ENCODE measurements around the gene SIK3.

The SIK3 gene

GRCh38 chr11:117095284-117096161 lies 2.7 kb downstream of the SIK3 start:
- Mint-ChIP-seq H3K27me3 (no peaks in the 10 kb centered on the region), H3K36me3 (peaks cover 14% of the 10 kb centered on the region), H3K4me1 (peaks cover 77% of the 10 kb centered on the region), H3K27ac (peak overlapping the region; percentile 96), H3K9me3 (peaks cover 4% of the 10 kb centered on the region), H3K4me3 (peak overlapping the region; percentile 92)
- ATAC-seq = no peak

GRCh38 chr11:117094776-117095175 lies 3.5 kb downstream of the SIK3 start:
- H3K4me3 Mint-ChIP-seq = no peak overlapping the region

GRCh38 chr11:117092951-117093590 lies 5.2 kb downstream of the SIK3 start:
- peaks cover 82% of the 10 kb centered on the region for H3K4me1 Mint-ChIP-seq
- H3K4me3 Mint-ChIP-seq = peak overlapping the region; percentile 51
- H3K9me3 Mint-ChIP-seq = peaks cover 4% of the 10 kb centered on the region
- peak overlapping the region; percentile 65 for H3K27ac Mint-ChIP-seq
- no peak for ATAC-seq
- peaks cover 14% of the 10 kb centered on the region for H3K36me3 Mint-ChIP-seq
- H3K27me3 Mint-ChIP-seq = no peaks in the 10 kb centered on the region

More at GRCh38 chr11:117094776-117095175, 3.5 kb downstream of the SIK3 start:
- Mint-ChIP-seq H3K4me1 (peaks cover 85% of the 10 kb centered on the region), H3K27ac (peak overlapping the region; percentile 96), H3K9me3 (peaks cover 4% of the 10 kb centered on the region), H3K36me3 (peaks cover 14% of the 10 kb centered on the region), H3K27me3 (no peaks in the 10 kb centered on the region)
- ATAC-seq = no peak

- no peak for ATAC-seq
- Mint-ChIP-seq H3K4me1 (peaks cover 81% of the 10 kb centered on the region), H3K4me3 (no peak overlapping the region), H3K9me3 (peaks cover 4% of the 10 kb centered on the region), H3K36me3 (peaks cover 14% of the 10 kb centered on the region), H3K27ac (peak overlapping the region; percentile 65), H3K27me3 (no peaks in the 10 kb centered on the region)
Measured at GRCh38 chr11:117091753-117092477, 6.3 kb downstream of the SIK3 start.

GRCh38 chr11:117090111-117090706 lies 8.0 kb downstream of the SIK3 start:
- H3K27ac Mint-ChIP-seq = peak overlapping the region; percentile 72
- H3K4me3 Mint-ChIP-seq = no peak overlapping the region
- ATAC-seq = no peak

GRCh38 chr11:117089685-117090084 lies 8.5 kb downstream of the SIK3 start:
- no peak overlapping the region for H3K4me3 Mint-ChIP-seq
- H3K27ac Mint-ChIP-seq = peak overlapping the region; percentile 72

More at GRCh38 chr11:117090111-117090706, 8.0 kb downstream of the SIK3 start:
- H3K36me3 Mint-ChIP-seq = peaks cover 24% of the 10 kb centered on the region
- peaks cover 77% of the 10 kb centered on the region for H3K4me1 Mint-ChIP-seq
- H3K27me3 Mint-ChIP-seq = no peaks in the 10 kb centered on the region
- H3K9me3 Mint-ChIP-seq = peaks cover 4% of the 10 kb centered on the region

GRCh38 chr11:117087446-117087845 lies 10.8 kb downstream of the SIK3 start:
- no peak for ATAC-seq
- H3K36me3 Mint-ChIP-seq = peaks cover 23% of the 10 kb centered on the region
- H3K27ac Mint-ChIP-seq = no peak overlapping the region

More at GRCh38 chr11:117089685-117090084, 8.5 kb downstream of the SIK3 start:
- ATAC-seq = peak; percentile 54
- peaks cover 77% of the 10 kb centered on the region for H3K4me1 Mint-ChIP-seq
- H3K27me3 Mint-ChIP-seq = no peaks in the 10 kb centered on the region
- peaks cover 4% of the 10 kb centered on the region for H3K9me3 Mint-ChIP-seq
- H3K36me3 Mint-ChIP-seq = peaks cover 27% of the 10 kb centered on the region

GRCh38 chr11:117084992-117085391 lies 13.2 kb downstream of the SIK3 start:
- Mint-ChIP-seq H3K9me3 (no peaks in the 10 kb centered on the region), H3K27me3 (no peaks in the 10 kb centered on the region), H3K4me3 (no peak overlapping the region), H3K36me3 (peaks cover 13% of the 10 kb centered on the region), H3K27ac (no peak overlapping the region), H3K4me1 (peaks cover 76% of the 10 kb centered on the region)
- no peak for ATAC-seq

More at GRCh38 chr11:117087446-117087845, 10.8 kb downstream of the SIK3 start:
- Mint-ChIP-seq H3K4me3 (no peak overlapping the region), H3K27me3 (no peaks in the 10 kb centered on the region), H3K9me3 (peaks cover 4% of the 10 kb centered on the region), H3K4me1 (peaks cover 76% of the 10 kb centered on the region)

- no peak overlapping the region for H3K27ac Mint-ChIP-seq
- H3K4me1 Mint-ChIP-seq = peaks cover 73% of the 10 kb centered on the region
- ATAC-seq = no peak
- H3K4me3 Mint-ChIP-seq = no peak overlapping the region
- no peaks in the 10 kb centered on the region for H3K27me3 Mint-ChIP-seq
- no peaks in the 10 kb centered on the region for H3K9me3 Mint-ChIP-seq
- H3K36me3 Mint-ChIP-seq = peaks cover 13% of the 10 kb centered on the region
Measured at GRCh38 chr11:117083011-117083935, 15.0 kb downstream of the SIK3 start.

GRCh38 chr11:117081908-117082307 lies 16.3 kb downstream of the SIK3 start:
- no peaks in the 10 kb centered on the region for H3K27me3 Mint-ChIP-seq
- H3K4me3 Mint-ChIP-seq = no peak overlapping the region
- H3K9me3 Mint-ChIP-seq = no peaks in the 10 kb centered on the region
- ATAC-seq = no peak
- H3K27ac Mint-ChIP-seq = no peak overlapping the region
- H3K4me1 Mint-ChIP-seq = peaks cover 79% of the 10 kb centered on the region
- H3K36me3 Mint-ChIP-seq = peaks cover 13% of the 10 kb centered on the region

GRCh38 chr11:117080370-117080769 lies 17.9 kb downstream of the SIK3 start:
- no peak overlapping the region for H3K4me3 Mint-ChIP-seq
- H3K9me3 Mint-ChIP-seq = no peaks in the 10 kb centered on the region
- ATAC-seq = no peak
- H3K36me3 Mint-ChIP-seq = peaks cover 4% of the 10 kb centered on the region
- no peak overlapping the region for H3K27ac Mint-ChIP-seq
- H3K4me1 Mint-ChIP-seq = peaks cover 70% of the 10 kb centered on the region
- no peaks in the 10 kb centered on the region for H3K27me3 Mint-ChIP-seq

- no peak for ATAC-seq
- H3K27me3 Mint-ChIP-seq = no peaks in the 10 kb centered on the region
- peaks cover 62% of the 10 kb centered on the region for H3K4me1 Mint-ChIP-seq
- no peaks in the 10 kb centered on the region for H3K36me3 Mint-ChIP-seq
- H3K9me3 Mint-ChIP-seq = no peaks in the 10 kb centered on the region
- H3K4me3 Mint-ChIP-seq = no peak overlapping the region
- H3K27ac Mint-ChIP-seq = no peak overlapping the region
Measured at GRCh38 chr11:117076941-117077691, 21.1 kb downstream of the SIK3 start.

- Mint-ChIP-seq H3K4me3 (no peak overlapping the region), H3K4me1 (peaks cover 53% of the 10 kb centered on the region), H3K36me3 (no peaks in the 10 kb centered on the region), H3K9me3 (no peaks in the 10 kb centered on the region), H3K27ac (no peak overlapping the region), H3K27me3 (no peaks in the 10 kb centered on the region)
- ATAC-seq = no peak
Measured at GRCh38 chr11:117075186-117075585, 23.0 kb downstream of the SIK3 start.
